IgD-negative memory B cell (primary cell): ENCODE data around the gene RBM4B. TPM values are rescaled to one million over a fixed set of nuclear protein-coding genes. Genes with fewer than 3 reads are reported as not detected.
"Not testable (repeated sequence)": the region's sequence is repeated elsewhere in the genome, so short reads cannot be mapped to it uniquely, and the experiment has no call there.

Experiments used
- H3K27ac Mint-ChIP-seq, 3 donors: one replicate each; pipeline ENCODE4 v1.8.0; 2020 to 2022; ENCODE audit warnings: mild to moderate bottlenecking in 3 of 3, mixed read lengths in 3 of 3, moderate library complexity in 1 of 3
- H3K27me3 Mint-ChIP-seq: one replicate; pipeline ENCODE4 v1.8.0; 2021; ENCODE audit warnings: mixed read lengths
- H3K36me3 Mint-ChIP-seq: one replicate; pipeline ENCODE4 v1.8.0; 2020; ENCODE audit warnings: mild to moderate bottlenecking, mixed read lengths
- H3K4me1 Mint-ChIP-seq, 3 donors: one replicate each; pipeline ENCODE4 v1.8.0; 2020 to 2022; ENCODE audit warnings: mixed read lengths in 3 of 3, mild to moderate bottlenecking in 1 of 3
- H3K4me3 Mint-ChIP-seq, 4 donors: one replicate each; pipeline ENCODE4 v1.8.0; 2020 to 2022; ENCODE audit warnings: mild to moderate bottlenecking in 4 of 4, mixed read lengths in 4 of 4, moderate library complexity in 3 of 4
- H3K9me3 Mint-ChIP-seq, 3 donors: one replicate each; pipeline ENCODE4 v1.8.0; 2020 to 2021; ENCODE audit warnings: mixed read lengths in 3 of 3, mild to moderate bottlenecking in 1 of 3
- polyA plus RNA-seq: library from polyadenylated mRNA; unstranded; fragments of 300-500 nt; fragmentation: Illumina TruSeq; gene quantifications from one replicate; pipeline ENCODE4 v1.2.3, GENCODE V29; 2021

The RBM4B gene
- 22.9 TPM for polyA plus RNA-seq

GRCh38 chr11:66677599-66678375 lies at the start of gene RBM4B:
TSS of gene RBM4B (minus strand) at chr11:66677887. CDS start at chr11:66677079, 808 bp downstream.
- Mint-ChIP-seq H3K27me3 (no peaks in the 10 kb centered on the region), H3K4me3 (peak within 1 kb of the TSS; percentile 93 to 99 (median 97)), H3K27ac (peak within 1 kb of the TSS; percentile 95 to 99 (median 99)), H3K36me3 (no peaks in the 10 kb centered on the region), H3K4me1 (peaks cover 27 to 31% (median 27%) of the 10 kb centered on the region in 3 donors), H3K9me3 (no peaks in the 10 kb centered on the region)

- Mint-ChIP-seq H3K36me3 (no peaks in the 10 kb centered on the region), H3K4me1 (peaks cover 10 to 18% (median 11%) of the 10 kb centered on the region in 3 donors), H3K9me3 (no peaks in the 10 kb centered on the region), H3K4me3 (peak overlapping the region in 2 of 4 donors; percentile 13 to 83), H3K27ac (peak overlapping the region in 1 of 3 donors; percentile 54), H3K27me3 (peaks cover 28% of the 10 kb centered on the region)
Measured at GRCh38 chr11:66725647-66726046, 48.0 kb upstream of the RBM4B start.

DNA sequence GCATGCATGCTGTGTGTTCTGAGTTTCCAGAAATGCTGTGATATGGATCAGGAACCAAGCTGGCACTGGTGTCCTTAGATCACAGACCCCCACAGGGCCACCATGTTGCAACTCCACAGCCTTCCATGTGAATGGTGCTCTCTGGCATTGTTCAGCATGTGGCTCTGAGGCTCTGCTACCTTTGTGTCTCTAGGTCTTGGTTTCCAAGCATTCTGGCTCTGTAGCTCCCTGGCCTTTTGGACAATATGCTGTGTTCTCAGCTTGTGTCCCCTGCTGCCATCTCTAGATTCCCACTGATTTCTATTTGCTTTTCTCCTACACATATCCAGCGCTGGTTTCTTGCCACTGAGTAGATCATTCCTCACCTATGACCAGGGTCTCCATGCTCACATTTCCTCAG lies 47.4 kb upstream of the RBM4B start:
- Mint-ChIP-seq H3K9me3 (no peaks in the 10 kb centered on the region), H3K4me1 (peaks cover 10 to 18% (median 11%) of the 10 kb centered on the region in 3 donors), H3K27me3 (peaks cover 29% of the 10 kb centered on the region), H3K36me3 (peaks cover 1% of the 10 kb centered on the region), H3K4me3 (peak overlapping the region in 2 of 4 donors; percentile 3 to 83), H3K27ac (no peak overlapping the region)

- Mint-ChIP-seq H3K27me3 (peaks cover 28% of the 10 kb centered on the region), H3K4me3 (peak overlapping the region in 1 of 4 donors; percentile 83), H3K4me1 (peaks cover 10 to 14% (median 11%) of the 10 kb centered on the region in 3 donors)
- not testable (repeated sequence) for H3K27ac Mint-ChIP-seq, H3K9me3 Mint-ChIP-seq, H3K36me3 Mint-ChIP-seq
Measured at GRCh38 chr11:66724167-66724566, 46.5 kb upstream of the RBM4B start.

- Mint-ChIP-seq H3K27me3 (peaks cover 23% of the 10 kb centered on the region), H3K4me1 (peaks cover 9% of the 10 kb centered on the region in 3 donors), H3K4me3 (no peak overlapping the region), H3K9me3 (no peaks in the 10 kb centered on the region), H3K27ac (no peak overlapping the region), H3K36me3 (peaks cover 1% of the 10 kb centered on the region)
Measured at GRCh38 chr11:66723693-66724092, 46.0 kb upstream of the RBM4B start.

DNA sequence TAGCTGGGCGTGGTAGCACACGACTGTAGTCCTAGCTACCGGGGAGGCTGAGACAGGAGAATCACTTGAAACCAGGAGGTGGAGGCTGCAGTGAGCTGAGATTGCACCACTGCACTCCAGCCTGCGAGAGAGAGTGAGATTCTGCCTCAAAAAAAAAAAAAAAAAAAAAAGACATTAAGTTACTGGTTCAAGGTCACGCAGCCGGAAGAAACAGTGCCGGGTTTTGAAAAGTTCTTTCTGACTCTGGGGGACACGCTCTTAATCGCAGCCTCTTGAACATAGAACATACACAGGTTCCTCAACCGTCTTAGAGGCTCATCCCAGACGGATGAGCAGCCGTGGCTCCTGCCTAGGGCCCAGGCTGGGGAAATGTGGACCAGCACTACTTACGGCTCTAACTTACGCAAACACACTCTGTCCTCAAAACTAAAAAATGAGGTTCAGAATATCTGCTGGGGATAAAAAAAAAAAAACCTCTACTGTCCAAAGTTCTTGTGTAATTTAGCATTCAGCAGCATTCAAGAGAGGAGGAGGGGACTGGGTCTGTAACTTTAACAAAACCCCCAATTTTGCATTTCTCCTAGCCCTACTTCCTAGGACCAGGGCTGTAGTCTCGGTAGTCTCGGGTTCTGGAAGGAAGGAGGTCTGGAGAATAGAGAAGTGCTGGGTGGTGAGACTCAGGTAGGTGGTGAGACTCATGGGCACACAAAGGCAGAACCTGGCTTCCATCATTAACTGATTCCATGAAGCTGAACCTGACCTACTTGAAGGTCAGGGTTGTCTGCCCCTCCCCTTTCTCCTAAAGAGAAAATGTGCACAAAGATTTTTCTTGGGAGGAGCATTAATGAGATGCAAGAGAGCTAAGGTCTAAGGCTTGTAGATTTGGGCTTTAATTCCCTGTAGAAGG lies 45.3 kb upstream of the RBM4B start:
- Mint-ChIP-seq H3K27me3 (peaks cover 22% of the 10 kb centered on the region), H3K4me3 (peak overlapping the region in 1 of 4 donors; percentile 17), H3K36me3 (peaks cover 1% of the 10 kb centered on the region), H3K4me1 (peaks cover 7% of the 10 kb centered on the region in 3 donors), H3K9me3 (no peaks in the 10 kb centered on the region), H3K27ac (no peak overlapping the region)

DNA sequence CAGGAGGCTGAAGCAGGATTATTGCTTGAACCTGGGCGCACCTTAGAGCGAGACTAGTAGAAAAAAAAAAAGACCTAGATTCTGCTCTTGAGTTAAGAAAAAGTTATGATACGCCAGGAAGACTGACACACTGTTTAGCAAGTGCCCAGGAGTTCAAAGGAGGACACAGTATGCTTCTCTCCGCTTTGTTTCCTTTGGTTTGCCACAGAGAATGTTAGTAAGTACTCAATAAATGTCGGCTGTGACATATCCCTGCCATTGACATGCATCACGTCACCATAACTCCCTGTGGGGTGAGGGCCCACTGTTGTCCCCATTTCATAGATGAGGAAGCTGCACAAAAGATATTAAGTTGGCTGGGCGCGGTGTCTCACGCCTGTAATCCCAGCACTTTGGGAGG lies 44.3 kb upstream of the RBM4B start:
- Mint-ChIP-seq H3K9me3 (no peaks in the 10 kb centered on the region), H3K27ac (no peak overlapping the region), H3K4me3 (no peak overlapping the region), H3K4me1 (peaks cover 4 to 7% (median 5%) of the 10 kb centered on the region in 3 donors), H3K27me3 (peaks cover 21% of the 10 kb centered on the region), H3K36me3 (peaks cover 3% of the 10 kb centered on the region)

DNA sequence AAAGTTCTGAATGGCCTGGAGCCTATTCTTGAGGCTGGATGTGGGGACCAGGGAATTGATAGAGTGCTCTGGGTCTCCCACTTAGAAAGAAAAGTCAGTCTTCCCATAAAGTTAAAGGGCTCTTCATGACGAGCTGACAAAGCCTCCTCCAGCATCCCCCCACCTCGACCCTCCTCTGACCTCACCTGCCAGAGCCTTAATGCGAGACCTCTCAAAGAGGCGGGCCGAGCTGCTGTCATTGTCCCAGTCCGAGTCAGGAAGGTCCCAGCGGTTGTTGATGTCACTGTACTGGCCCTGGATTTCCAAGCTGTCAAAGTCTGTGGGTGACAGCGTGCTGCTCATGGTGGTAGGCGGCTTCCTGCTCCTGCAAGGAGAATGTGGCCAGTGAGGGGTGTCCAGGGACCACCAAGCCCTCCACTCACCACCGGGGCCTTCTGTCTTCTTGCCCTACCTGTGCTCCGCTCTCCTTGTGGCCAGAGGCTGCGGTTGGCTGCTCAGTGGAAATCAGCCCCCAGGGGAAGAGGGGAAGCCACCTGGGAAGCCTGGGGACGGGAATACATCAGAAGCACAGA lies 43.3 kb upstream of the RBM4B start:
- Mint-ChIP-seq H3K27ac (peak overlapping the region in 1 of 3 donors; percentile 12), H3K27me3 (peaks cover 17% of the 10 kb centered on the region), H3K36me3 (peaks cover 3% of the 10 kb centered on the region)

GRCh38 chr11:66720223-66720898 lies 42.7 kb upstream of the RBM4B start:
- H3K36me3 Mint-ChIP-seq, result peaks cover 3% of the 10 kb centered on the region
- H3K4me1 Mint-ChIP-seq, result peaks cover 0 to 3% (median 0%) of the 10 kb centered on the region in 3 donors
- H3K27me3 Mint-ChIP-seq, result peaks cover 14% of the 10 kb centered on the region
- H3K9me3 Mint-ChIP-seq, result no peaks in the 10 kb centered on the region
- H3K27ac Mint-ChIP-seq, result peak overlapping the region in 1 of 3 donors; percentile 12
- H3K4me3 Mint-ChIP-seq, result peak overlapping the region in 1 of 4 donors; percentile 75

More for the DNA sequence above, 43.3 kb upstream of the RBM4B start:
- no peaks in the 10 kb centered on the region for H3K9me3 Mint-ChIP-seq
- peaks cover 0 to 3% (median 0%) of the 10 kb centered on the region in 3 donors for H3K4me1 Mint-ChIP-seq
- H3K4me3 Mint-ChIP-seq, result no peak overlapping the region

DNA sequence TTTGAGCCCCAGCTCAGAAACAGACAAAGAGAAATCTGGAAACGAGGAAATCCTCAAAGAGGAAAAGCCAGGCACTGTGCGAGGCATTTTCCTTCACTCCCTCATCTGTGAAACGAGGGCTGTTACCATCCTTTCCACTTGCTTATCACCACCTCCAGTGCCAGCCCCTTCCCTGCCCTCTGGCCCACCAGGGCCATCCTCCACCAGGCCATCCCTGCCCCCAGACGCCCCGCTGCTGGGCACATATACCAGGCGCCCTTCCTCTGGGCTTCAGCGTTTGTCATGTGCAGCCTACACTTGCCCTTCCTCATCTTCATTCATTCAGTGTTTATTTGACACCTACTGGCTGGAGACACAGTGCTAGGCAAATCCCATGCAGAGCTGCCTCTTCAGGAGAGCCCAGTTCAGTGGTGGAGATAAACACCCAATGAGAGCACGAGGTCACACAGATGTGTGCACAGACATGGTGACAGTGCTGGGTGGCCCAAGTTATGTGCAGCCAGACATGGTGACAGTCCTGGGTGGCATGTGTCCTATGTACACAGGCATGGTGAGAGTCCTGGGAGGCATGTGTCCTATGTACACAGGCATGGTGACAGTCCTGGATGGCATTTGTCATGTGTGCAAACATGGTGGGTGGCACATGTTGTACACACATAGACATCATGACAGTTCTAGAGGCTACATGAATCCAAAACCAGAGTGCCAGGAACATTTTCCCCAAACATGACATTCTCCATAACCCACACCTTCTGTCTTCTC lies 41.6 kb upstream of the RBM4B start:
- H3K9me3 Mint-ChIP-seq, result no peaks in the 10 kb centered on the region
- no peak overlapping the region for H3K27ac Mint-ChIP-seq
- H3K4me3 Mint-ChIP-seq, result peak overlapping the region in 1 of 4 donors; percentile 17
- H3K36me3 Mint-ChIP-seq, result peaks cover 3% of the 10 kb centered on the region
- H3K4me1 Mint-ChIP-seq, result peaks cover 0 to 1% (median 0%) of the 10 kb centered on the region in 3 donors
- peaks cover 17% of the 10 kb centered on the region for H3K27me3 Mint-ChIP-seq

DNA sequence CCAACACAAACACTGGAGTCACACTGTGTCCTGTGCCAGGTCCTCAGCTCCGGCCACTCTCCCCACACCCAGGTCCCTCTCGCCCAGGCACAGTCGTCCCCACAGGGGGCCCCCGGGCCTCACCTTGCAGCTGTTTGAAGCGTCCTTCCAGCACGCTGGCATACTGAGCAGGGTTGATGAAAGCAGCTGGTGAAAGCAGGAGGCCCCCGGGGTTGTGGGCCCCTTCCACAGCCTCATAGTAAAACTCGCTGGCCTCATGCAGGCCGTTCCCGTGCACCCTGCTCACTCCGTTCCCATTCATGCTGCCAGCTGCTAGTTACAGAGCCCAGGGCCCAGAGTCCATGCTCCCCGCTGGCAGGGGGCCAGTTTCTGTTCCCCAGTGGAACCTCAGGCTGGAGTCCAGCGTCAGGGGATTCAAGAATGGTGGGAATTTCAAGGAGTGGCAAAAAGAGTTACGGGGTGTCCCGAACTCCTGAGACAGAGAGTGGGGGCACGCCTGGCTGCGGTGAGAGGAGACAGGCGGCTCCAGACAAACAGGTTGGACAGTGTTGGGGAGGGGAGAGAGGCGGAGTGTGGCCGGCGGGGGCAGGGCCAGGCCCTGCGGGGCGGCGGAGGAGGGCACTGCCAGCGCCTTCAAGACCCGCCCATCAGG lies 40.8 kb upstream of the RBM4B start:
- Mint-ChIP-seq H3K27me3 (peaks cover 18% of the 10 kb centered on the region), H3K4me3 (peak overlapping the region in 2 of 4 donors; percentile 1 to 37), H3K27ac (no peak overlapping the region), H3K36me3 (peaks cover 3% of the 10 kb centered on the region), H3K4me1 (peaks cover 0 to 1% (median 0%) of the 10 kb centered on the region in 3 donors), H3K9me3 (no peaks in the 10 kb centered on the region)

- H3K27me3 Mint-ChIP-seq, result peaks cover 18% of the 10 kb centered on the region
- peaks cover 0 to 1% (median 0%) of the 10 kb centered on the region in 3 donors for H3K4me1 Mint-ChIP-seq
- peak overlapping the region in 1 of 4 donors; percentile 1 for H3K4me3 Mint-ChIP-seq
- H3K27ac Mint-ChIP-seq, result no peak overlapping the region
- no peaks in the 10 kb centered on the region for H3K9me3 Mint-ChIP-seq
- peaks cover 5% of the 10 kb centered on the region for H3K36me3 Mint-ChIP-seq
Measured at GRCh38 chr11:66717925-66718319, 40.2 kb upstream of the RBM4B start.

- H3K27me3 Mint-ChIP-seq, result peaks cover 15% of the 10 kb centered on the region
- no peak overlapping the region for H3K4me3 Mint-ChIP-seq
- no peaks in the 10 kb centered on the region for H3K9me3 Mint-ChIP-seq
- H3K36me3 Mint-ChIP-seq, result peaks cover 5% of the 10 kb centered on the region
- no peak overlapping the region for H3K27ac Mint-ChIP-seq
- peaks cover 0 to under 1% (median 0%) of the 10 kb centered on the region in 3 donors for H3K4me1 Mint-ChIP-seq
Measured at GRCh38 chr11:66716996-66717395, 39.3 kb upstream of the RBM4B start.
